SK-N-SH (cell line): ENCODE data around the gene NLGN2. TPM values are rescaled to one million over a fixed set of nuclear protein-coding genes. Genes with fewer than 3 reads are reported as not detected.

ENCODE experiments used
- CTCF ChIA-PET: fragments of 300-600, 350-600 bp; formaldehyde crosslinking; extraction: SDS; loops from one replicate; lab custom pipeline; 2021; lab: Yijun Ruan, JAX
- POLR2A ChIA-PET: fragments of 350-600 bp; sonication (Branson Sonifier 250); formaldehyde crosslinking; extraction: SDS; loops from one replicate; lab custom pipeline; 2020; ENCODE audit warnings: antibody characterized with exemption, inconsistent platforms; lab: Yijun Ruan, JAX
- DNase-seq: peaks from one replicate; pipeline ENCODE4 v3.0.0; 2012
- H2AFZ ChIP-seq: fragments of 200-600 bp; sonication (generic); 2 replicates; pipeline ENCODE4 v1.8.1; 2016; ENCODE audit warnings: antibody characterized with exemption, mild to moderate bottlenecking, low read depth
- H3F3A ChIP-seq: fragments of 200-600 bp; sonication (generic); replicated peaks from 2 replicates; pipeline ENCODE3; 2016; ENCODE audit warnings: antibody characterized with exemption, mild to moderate bottlenecking; ENCODE audit not compliant: insufficient read depth
- H3K27ac ChIP-seq, 2 experiments: fragments of 200-500 bp in 1 of 2; fragments of 200-600 bp in 1 of 2; sonication (Bioruptor generic) in 1 of 2; sonication (generic), shearing (Covaris generic) in 1 of 2; 2 replicates each; pipeline versions ENCODE4 v1.5.1 to v1.6.1; 2014 to 2016; ENCODE audit warnings: low read depth in 2 of 2, inconsistent platforms in 1 of 2, low read length in 1 of 2, mild to moderate bottlenecking in 1 of 2, mixed read lengths in 1 of 2
- H3K27me3 ChIP-seq: fragments of 200-600 bp; sonication (generic), shearing (Covaris generic); 2 replicates; pipeline ENCODE4 v1.6.1; 2016; ENCODE audit warnings: mixed run types; ENCODE audit not compliant: insufficient read depth
- H3K36me3 ChIP-seq, 2 experiments: fragments of 200-500 bp in 1 of 2; fragments of 200-600 bp in 1 of 2; sonication (Bioruptor generic) in 1 of 2; sonication (generic) in 1 of 2; replicated peaks in 1 of 2; 2 replicates each; pipeline versions ENCODE3 to v1.5.1; 2014 to 2016; ENCODE audit warnings: low read length in 1 of 2, mild to moderate bottlenecking in 1 of 2; ENCODE audit not compliant: insufficient read depth in 2 of 2, control insufficient read depth in 1 of 2
- H3K4me1 ChIP-seq, 2 experiments: fragments of 200-500 bp in 1 of 2; fragments of 200-600 bp in 1 of 2; sonication (Bioruptor generic) in 1 of 2; sonication (generic), shearing (Covaris generic) in 1 of 2; 2 replicates each; pipeline versions ENCODE4 v1.5.1 to v1.6.1; 2014 to 2016; ENCODE audit warnings: low read depth in 1 of 2, low read length in 1 of 2, mixed run types in 1 of 2; ENCODE audit not compliant: insufficient read depth in 2 of 2, control insufficient read depth in 1 of 2
- H3K4me2 ChIP-seq: fragments of 200-600 bp; sonication (generic), shearing (Covaris generic); 2 replicates; pipeline ENCODE4 v1.6.1; 2017; ENCODE audit warnings: mixed run types
- H3K4me3 ChIP-seq, 2 experiments: fragments of 200-500 bp in 1 of 2; fragments of 200-600 bp in 1 of 2; sonication (Bioruptor generic) in 1 of 2; sonication (generic), shearing (Covaris generic) in 1 of 2; 2 replicates each; pipeline versions ENCODE4 v1.5.1 to v1.8.1; 2014 to 2016; ENCODE audit warnings: low read depth in 2 of 2, inconsistent platforms in 1 of 2, low read length in 1 of 2, mild to moderate bottlenecking in 1 of 2, mixed read lengths in 1 of 2, moderate library complexity in 1 of 2
- H3K79me2 ChIP-seq: fragments of 200-600 bp; sonication (generic); 2 replicates; pipeline ENCODE4 v1.8.1; 2017; ENCODE audit warnings: mild to moderate bottlenecking; ENCODE audit not compliant: insufficient read depth
- H3K9ac ChIP-seq: fragments of 200-600 bp; sonication (generic); 2 replicates; pipeline ENCODE4 v1.6.1; 2017; ENCODE audit warnings: mixed run types
- H3K9me2 ChIP-seq: fragments of 200-600 bp; sonication (generic); 2 replicates; pipeline ENCODE4 v1.6.1; 2017; ENCODE audit warnings: mixed run types
- H3K9me3 ChIP-seq: fragments of 200-600 bp; sonication (generic); 2 replicates; pipeline ENCODE4 v1.6.1; 2017; ENCODE audit warnings: mixed run types, mild to moderate bottlenecking, moderate library complexity
- H4K20me1 ChIP-seq: fragments of 200-600 bp; sonication (generic); 2 replicates; pipeline ENCODE4 v1.6.1; 2017; ENCODE audit warnings: mild to moderate bottlenecking, mixed run types; ENCODE audit not compliant: insufficient read depth
- CTCF ChIP-seq: fragments of 200-600 bp; sonication (generic); IDR thresholded peaks from 2 replicates; pipeline ENCODE4 v1.6.1; 2017; ENCODE audit warnings: antibody characterized with exemption, mild to moderate bottlenecking, moderate library complexity
- ELF1 ChIP-seq: IDR thresholded peaks from 2 replicates; pipeline ENCODE4 v1.4.0; 2012
- FOXJ3 ChIP-seq: sonication (generic); formaldehyde crosslinking; IDR thresholded peaks from 2 replicates; pipeline ENCODE4 v1.5.1; 2020; ENCODE audit warnings: mild to moderate bottlenecking, missing genetic modification reagents
- MEF2A ChIP-seq: IDR thresholded peaks from 2 replicates; pipeline ENCODE4 v1.4.0; 2012; ENCODE audit warnings: low read depth, borderline replicate concordance
- NFIC ChIP-seq: IDR thresholded peaks from 2 replicates; pipeline ENCODE4 v1.4.0; 2012; ENCODE audit warnings: borderline replicate concordance
- POLR2AphosphoS5 ChIP-seq: IDR thresholded peaks from 2 replicates; pipeline ENCODE4 v1.6.1; 2012; ENCODE audit warnings: low read depth, low read length
- RCOR1 ChIP-seq: fragments of 150-350 bp; IDR thresholded peaks from 2 replicates; pipeline ENCODE4 v1.6.1; 2017; ENCODE audit warnings: antibody characterized with exemption, low read length
- REST ChIP-seq: IDR thresholded peaks from 2 replicates; pipeline ENCODE4 v1.6.1; 2012; ENCODE audit warnings: mild to moderate bottlenecking, low read depth, low read length, moderate library complexity
- RFX5 ChIP-seq: IDR thresholded peaks from 2 replicates; pipeline ENCODE4 v1.6.1; 2012; ENCODE audit warnings: mild to moderate bottlenecking, improper control_type of control experiment, low read length
- RXRA ChIP-seq: IDR thresholded peaks from 2 replicates; pipeline ENCODE4 v1.4.0; 2012; ENCODE audit warnings: low read depth, mild to moderate bottlenecking, borderline replicate concordance
- YY1 ChIP-seq: IDR thresholded peaks from 2 replicates; pipeline ENCODE4 v1.4.0; 2012; ENCODE audit warnings: low read depth, mild to moderate bottlenecking
- WGBS: methylation state at CpG from one replicate; pipeline ENCODE4 v1.1.6; 2017; ENCODE audit warnings: low lambda C conversion rate; 5-methylcytosine and 5-hydroxymethylcytosine counted together
- polyA plus RNA-seq, 3 experiments: library from polyadenylated mRNA; depleted of rRNA; stranded (reverse); fragments of >200 nt; gene quantifications; 2 replicates each; pipeline ENCODE4 v1.2.3, GENCODE V29; 2012
- TF ChIP-seq, protein P1 (sequence below): IDR thresholded peaks from 2 replicates; pipeline ENCODE4; 2012

NLGN2 gene
- polyA plus RNA-seq, 1 of the 3 experiments (the other 2 are of a cell fraction): 29.9 TPM

DNA sequence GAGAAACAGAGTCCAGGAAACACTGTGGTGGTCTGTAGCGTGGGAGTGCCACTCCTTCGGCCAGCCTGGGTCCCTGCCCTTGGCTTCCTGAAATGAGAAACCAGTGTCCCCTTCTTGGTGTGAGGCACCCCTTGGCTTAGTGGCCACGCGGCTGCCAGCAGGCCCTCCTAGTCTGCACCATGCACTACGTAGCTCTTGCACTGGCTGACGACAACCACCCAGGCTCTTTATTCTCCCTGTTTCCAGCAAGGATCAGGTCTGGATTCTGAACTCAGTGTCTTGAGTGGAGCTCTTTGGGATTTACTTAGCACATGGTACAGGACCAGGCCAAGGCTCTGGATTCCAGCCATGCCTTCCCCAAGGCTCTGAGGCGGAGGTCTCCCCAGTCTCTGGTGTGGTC lies 19.9 kb downstream of the NLGN2 start:
- no peak for DNase-seq

GRCh38 chr17:7428557-7428956 lies 20.9 kb downstream of the NLGN2 start, which contains the start of gene SPEM3:
Gene SPEM3 (plus strand): TSS chr17:7428857. CDS start chr17:7428903, 46 bp downstream.
- H3K4me1 ChIP-seq: no peaks in the 10 kb centered on the region
- no peaks in the 10 kb centered on the region for H3K36me3 ChIP-seq
- H4K20me1 ChIP-seq: no peaks in the 10 kb centered on the region
- no peak within 1 kb of the TSS for H3K4me2 ChIP-seq
- H3K4me3 ChIP-seq: no peak within 1 kb of the TSS
- H3K9me3 ChIP-seq: no peaks in the 10 kb centered on the region
- 62% methylated on average over 3 of the region's 5 CpGs for WGBS
- H3K27me3 ChIP-seq: no peaks in the 10 kb centered on the region
- no peak within 1 kb of the TSS for H2AFZ ChIP-seq
- TF ChIP-seq RXRA: no peak
- TF ChIP-seq ELF1: no peak
- no peak for TF ChIP-seq POLR2AphosphoS5
- TF ChIP-seq NFIC: no peak
- no peak for TF ChIP-seq YY1
- no peak for TF ChIP-seq CTCF
- no peak for TF ChIP-seq FOXJ3
- TF ChIP-seq RFX5: no peak
- TF ChIP-seq, protein P1, sequence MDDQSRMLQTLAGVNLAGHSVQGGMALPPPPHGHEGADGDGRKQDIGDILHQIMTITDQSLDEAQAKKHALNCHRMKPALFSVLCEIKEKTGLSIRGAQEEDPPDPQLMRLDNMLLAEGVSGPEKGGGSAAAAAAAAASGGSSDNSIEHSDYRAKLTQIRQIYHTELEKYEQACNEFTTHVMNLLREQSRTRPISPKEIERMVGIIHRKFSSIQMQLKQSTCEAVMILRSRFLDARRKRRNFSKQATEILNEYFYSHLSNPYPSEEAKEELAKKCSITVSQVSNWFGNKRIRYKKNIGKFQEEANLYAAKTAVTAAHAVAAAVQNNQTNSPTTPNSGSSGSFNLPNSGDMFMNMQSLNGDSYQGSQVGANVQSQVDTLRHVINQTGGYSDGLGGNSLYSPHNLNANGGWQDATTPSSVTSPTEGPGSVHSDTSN: no peak
- ChIA-PET CTCF (no interaction called here), POLR2A (no interaction called here)
- no peaks in the 10 kb centered on the region for H3K79me2 ChIP-seq
- H3K27ac ChIP-seq: no peak within 1 kb of the TSS
- no peak within 1 kb of the TSS for H3K9ac ChIP-seq
- no peaks in the 10 kb centered on the region for H3F3A ChIP-seq
- DNase-seq: no peak
- H3K9me2 ChIP-seq: no peaks in the 10 kb centered on the region

More for the DNA sequence above, 19.9 kb downstream of the NLGN2 start:
- Histone ChIP-seq H3F3A (no peaks in the 10 kb centered on the region), H3K9ac (no peak overlapping the region), H3K27ac (no peak overlapping the region), H3K79me2 (no peaks in the 10 kb centered on the region), H3K4me3 (no peak overlapping the region), H2AFZ (no peak overlapping the region), H3K4me2 (no peak overlapping the region), H4K20me1 (no peaks in the 10 kb centered on the region), H3K9me2 (no peaks in the 10 kb centered on the region), H3K4me1 (no peaks in the 10 kb centered on the region), H3K9me3 (no peaks in the 10 kb centered on the region), H3K36me3 (no peaks in the 10 kb centered on the region), H3K27me3 (no peaks in the 10 kb centered on the region)
- WGBS: 84% methylated on average over 7 of the region's 7 CpGs
- ChIA-PET CTCF (interaction anchor here (0.6 to 1.6 kb wide), 2 partner anchors 9 to 71 kb away, joined by 3 to 7 read pairs; no protein-coding TSS in a partner anchor), POLR2A (no interaction called here)
- TF ChIP-seq ELF1 (no peak), MEF2A (no peak), REST (no peak), RCOR1 (no peak)
